Measurements from ENCODE around the gene HRH1.
"Not testable (repeated sequence)": the region's sequence is repeated elsewhere in the genome, so short reads cannot be mapped to it uniquely, and the experiment has no call there.

Gene HRH1

DNA sequence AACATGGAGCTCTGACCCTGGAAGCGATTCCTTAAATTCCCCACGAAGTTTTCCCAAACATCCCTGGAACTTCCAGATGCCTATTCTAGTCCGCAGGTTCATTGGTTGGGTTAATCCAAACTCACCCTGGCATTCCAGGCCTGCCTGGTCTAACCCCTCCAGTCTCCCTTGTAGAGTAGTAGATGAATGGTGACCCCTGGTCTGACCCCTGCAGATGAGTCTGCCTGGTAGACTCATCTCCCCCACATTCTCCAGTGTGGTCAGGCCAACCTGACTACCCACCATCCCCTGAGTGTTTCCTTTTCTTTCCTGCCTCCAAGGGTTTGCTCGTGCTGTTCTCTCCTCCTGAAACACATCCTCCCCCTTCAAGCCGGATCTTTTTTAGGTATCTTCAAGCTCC is 10.8 kb upstream of the HRH1 start:
- DNase-seq (ENCODE audit: low read depth in 2 of 2): no peak

DNA sequence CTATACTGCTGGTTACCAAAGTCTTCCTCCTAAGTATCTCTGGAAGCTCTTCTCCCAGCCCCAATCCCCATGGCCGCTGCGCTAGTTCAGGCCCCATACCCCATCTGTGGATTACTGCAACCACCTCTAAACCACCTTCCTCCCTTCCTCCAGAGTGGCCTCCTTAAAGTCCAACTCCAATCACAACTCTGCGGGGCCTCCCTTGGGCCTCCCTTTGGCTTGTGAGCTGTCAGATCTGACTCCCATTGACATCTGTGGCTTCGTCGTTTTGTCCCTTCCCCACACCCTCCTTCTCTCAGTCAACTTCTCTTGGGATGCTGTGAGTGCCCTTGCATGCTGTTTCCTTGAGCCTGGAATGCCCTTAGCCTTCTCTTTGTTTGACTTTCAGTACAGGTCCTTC is 9.3 kb upstream of the HRH1 start:
- no peak for DNase-seq (ENCODE audit: low read depth in 2 of 2)

DNA sequence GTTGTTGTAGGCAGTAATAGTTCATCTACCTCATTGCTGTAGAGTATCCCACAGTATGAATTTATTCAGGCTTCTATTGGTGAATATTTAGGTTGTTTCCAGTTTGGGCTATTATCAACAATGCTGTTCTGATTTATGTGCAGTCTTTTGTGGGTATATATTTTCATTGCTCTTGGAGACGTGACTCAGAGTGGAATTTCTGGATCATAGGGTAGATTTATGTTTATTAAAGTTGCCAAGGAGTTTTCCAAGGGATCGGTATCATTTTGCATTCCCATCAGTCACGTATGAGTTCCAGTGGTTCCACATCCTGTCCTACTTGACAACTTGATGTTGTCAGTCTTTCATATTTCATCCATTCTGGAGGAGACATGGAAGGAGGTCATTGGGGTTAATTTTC is 8.4 kb upstream of the HRH1 start:
- DNase-seq (ENCODE audit: low read depth in 2 of 2): no peak

DNA sequence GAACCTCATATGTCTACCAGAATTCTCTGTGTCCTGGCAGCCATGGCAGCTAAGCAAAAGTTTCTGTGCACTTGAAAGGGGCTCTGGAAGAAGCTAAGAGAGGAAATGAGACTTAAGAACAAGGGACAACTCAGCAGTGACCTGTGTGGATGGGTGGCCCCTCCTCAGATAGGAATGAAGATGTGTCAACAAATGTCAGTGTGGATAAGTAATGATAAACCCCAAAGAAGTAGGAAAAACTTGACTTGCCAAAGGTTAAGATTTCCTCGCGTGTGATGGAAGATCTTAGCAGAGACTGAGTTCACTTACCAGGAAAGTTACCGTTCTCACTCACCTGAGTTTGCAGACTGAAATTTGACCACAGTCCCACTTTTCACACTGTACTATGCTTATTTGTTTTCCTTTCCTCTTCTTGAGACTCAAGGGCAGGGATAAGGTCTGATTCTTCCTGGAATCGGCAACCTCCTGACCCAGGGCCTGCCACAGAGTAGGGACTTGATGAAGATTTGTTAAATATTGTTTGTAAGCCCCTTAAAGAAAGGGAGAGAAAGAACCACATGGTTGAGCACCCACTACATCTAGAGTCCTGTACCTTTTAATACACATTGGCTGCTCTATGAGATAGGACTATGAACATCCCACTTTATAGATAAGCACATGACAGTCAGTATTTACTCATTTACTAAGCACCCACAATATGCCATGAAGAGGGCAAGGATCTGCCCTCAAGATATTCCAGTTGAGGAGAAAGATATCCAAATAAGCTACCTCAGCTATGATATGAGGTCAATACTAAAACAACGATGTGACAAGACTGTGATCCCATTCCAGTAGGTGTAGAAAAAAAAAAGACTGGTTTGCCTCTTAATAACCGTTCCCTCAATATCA is 7.3 kb upstream of the HRH1 start:
- DNase-seq (ENCODE audit: low read depth in 2 of 2): no peak

DNA sequence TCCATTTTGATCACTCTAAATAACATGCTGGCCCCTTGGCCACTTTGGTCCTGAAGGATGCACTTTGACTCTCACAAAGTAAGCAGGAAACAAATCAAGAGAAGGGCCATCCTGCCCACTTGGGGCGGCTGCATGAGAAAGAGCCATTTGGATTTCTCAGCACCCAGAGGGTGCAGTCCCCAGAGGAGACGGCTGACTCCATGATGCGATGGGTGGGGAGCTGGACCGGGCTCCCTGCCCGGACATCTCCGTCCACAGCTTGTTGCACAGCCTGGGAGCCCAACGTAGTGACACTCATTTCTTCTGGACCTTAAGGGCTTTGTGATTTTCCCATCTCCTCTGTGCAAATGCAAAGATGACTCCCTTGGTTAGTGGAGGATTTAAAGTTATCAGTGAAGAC is 4.0 kb upstream of the HRH1 start:
- DNase-seq (ENCODE audit: low read depth in 2 of 2): no peak

DNA sequence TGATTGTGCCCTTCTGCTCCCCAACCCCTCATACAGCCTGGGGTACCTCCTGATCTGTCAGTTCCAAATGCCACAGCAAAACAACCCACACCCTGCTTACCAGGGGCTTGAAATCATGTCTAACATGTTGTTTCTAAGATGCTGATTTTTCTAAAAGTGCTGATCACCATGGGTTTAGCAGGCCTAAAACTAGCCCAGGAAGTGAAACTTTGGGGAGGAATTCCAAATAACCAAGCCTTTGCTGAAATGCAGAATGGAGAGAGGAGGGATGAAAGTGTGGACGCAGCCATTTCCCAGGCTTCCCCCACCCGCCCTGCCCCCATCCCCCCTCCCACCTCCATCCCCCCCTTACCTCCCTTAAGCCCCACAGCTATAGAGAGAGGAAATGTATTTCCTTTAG is 2.0 kb upstream of the HRH1 start:
- DNase-seq (ENCODE audit: low read depth in 2 of 2): no peak

DNA sequence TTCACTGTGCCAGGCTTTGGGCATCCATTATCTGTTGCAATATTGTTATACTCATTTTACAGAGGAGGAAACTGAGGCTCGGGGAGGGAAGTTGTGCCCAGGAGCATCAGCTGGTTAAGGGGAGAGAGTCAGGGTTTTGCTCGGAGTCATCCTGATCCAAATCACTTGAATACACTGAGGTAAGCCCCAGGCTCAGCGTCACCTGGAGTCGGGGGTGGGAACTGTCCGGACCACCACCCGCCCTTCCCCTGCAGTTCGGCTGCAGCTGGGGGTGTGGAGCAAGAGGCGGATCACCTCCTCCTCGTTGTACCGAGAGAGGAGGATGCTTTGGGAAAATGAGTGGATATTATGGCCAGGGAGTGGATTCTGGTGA is 646 bp downstream of the HRH1 start:
- no peak for DNase-seq (ENCODE audit: low read depth in 2 of 2)

DNA sequence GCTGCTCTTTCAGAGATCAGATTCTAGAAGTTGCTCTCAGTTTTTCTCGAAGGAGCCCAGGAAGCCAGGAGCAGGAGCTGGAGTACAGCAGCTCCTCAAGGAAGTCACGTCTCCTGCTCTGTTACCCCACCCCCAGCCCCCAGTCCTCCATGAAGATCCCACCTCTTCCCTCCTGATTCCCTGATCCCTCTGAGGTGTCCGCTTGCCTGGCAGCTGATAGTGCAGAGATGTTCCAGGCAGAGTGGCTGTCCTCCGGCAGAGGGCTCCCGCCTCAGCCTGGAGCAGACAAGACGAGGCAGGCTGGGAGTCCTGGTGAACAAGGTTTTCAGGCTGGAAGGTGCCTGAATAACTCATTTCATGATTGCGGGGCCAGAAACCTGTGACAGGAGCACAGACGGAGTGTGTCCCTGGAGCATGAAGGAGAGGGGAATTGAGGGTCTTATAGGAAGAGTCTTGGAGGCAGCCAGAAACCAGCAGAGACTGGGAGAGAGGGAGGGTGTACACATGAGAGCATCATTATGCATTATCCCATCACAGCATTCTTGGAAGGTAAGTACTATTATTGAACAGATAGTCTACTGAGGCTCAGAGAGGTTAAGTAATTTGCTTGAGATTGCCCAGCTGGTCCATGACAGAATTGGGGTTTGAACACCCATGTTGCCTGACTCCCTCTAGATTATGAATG is 1.2 kb downstream of the HRH1 start:
- no peak for DNase-seq (ENCODE audit: low read depth in 2 of 2)

DNA sequence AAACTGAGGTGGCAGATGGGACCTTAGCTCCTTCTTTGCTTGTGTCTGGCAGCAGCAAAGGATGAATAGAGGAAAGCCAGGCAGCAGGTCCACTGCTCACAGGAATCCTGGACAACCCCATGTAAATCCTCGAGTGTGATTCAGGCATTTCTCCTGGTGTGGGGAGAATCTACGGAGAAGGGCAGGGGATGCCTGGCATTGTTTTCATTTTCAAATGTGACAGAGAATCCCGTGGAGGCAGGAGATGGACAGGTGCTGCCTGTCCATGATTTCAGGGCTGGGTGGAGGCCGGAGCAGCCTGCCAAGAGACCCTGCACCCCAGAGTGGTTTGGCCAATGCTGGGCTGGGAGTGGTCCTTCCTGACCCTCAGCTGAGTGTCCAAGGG is 1.7 kb downstream of the HRH1 start:
- no peak for DNase-seq (ENCODE audit: low read depth in 2 of 2)

DNA sequence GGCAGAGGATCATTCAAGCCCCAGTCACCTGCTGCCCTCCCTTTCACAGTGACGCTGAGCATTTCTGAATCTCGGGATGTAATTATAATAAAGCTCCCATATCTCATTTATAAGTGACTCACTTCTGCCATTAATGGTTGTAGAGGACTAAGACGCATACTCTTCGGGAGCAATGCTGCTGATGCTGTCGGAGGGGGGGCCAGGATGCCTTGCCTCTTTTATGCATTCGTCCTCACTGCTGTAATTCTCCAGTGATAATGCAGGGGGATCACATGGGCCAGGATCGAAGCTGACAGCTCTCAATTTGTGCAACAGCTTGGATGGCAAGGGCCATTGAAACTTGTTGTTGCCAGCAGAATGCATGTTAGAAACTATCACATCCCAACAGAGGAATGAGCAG is 3.1 kb downstream of the HRH1 start:
- no peak for DNase-seq (ENCODE audit: low read depth in 2 of 2)

DNA sequence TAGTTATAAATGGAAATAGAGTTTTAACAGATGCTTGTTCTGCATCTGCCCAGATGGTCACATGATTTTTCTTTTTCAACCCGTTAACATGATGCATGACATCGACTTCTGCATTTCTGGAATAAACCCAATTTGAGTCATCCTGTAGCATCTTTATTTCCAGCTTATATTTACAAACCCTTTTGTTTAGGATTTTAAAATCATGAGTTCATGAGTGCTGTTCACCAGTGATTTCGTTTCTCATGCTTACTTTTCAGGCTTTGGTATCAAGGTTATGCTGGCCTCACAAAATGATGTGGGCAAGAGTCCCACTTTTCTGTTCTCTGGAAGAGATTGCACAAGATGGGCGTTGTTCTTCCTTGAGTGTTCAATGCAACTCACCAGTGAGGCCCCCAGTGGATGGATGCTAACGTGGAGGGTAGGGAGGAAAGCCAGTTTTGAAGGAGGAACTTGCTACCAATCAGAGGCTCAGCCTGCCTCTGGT is 5.2 kb downstream of the HRH1 start:
- DNase-seq (ENCODE audit: low read depth in 2 of 2): no peak

DNA sequence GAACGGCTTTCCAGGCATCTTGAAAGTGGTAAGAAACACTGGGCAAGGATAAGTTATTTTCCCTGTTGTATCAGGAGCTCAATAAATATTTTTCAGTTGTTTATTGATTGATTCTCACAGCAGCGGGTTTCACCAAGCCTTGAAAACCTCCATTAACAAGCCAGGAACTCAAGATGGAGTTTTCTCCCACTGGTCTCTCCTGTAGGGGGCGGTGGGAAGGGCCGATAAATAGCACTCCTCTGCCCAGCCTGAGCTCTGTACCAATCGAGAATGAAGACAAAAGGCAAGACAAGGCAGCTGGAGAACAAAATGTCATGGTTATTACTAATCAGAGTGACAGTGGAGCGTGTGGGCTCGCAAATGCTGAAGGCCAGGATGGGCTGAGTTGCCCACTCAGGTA is 7.4 kb downstream of the HRH1 start:
- DNase-seq (ENCODE audit: low read depth in 2 of 2): no peak

DNA sequence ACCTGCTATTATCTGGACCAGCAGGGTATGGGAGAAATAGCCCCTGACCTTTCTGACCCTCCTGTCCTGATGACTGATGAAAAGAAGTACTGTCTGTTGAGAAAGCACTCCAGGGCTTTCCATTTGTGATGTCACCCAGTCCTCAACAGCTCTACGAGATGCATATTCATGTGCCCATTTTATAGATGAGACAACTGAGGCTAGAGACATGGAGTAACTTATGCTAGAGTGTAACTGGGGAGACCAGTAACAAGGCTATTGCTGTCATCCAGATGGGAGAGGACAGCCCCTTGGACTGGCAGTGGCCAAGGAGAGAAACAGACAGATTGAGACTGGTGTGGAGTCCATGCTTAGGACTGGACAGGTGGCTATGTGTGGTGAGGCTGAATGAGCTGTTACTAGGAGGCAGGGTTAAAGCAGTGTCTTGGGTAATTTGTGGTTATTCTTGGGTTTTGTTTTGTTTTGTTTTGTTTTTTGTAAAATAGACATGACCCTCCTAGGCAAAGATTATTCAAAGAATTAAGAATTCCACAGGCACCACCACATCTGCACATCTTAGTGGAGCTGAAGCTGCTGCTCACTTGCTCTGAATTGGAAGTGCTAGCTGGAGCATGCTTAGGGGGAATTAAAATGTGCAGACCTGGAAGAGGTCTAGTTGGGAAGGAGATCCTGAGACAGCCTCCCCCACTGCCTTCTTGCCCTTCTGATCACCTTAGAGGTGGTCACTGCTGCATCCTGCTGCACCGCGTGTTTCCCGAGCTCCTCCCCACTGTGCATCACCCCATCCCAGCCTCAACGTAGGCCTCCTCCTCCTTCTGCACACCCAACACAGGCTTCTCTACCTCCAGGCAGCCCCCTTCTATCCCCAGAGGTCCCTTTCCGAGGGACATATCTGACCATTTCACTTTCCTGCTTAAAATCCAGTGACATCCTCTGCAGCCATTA is 8.4 kb downstream of the HRH1 start:
- DNase-seq (ENCODE audit: low read depth in 2 of 2): no peak

DNA sequence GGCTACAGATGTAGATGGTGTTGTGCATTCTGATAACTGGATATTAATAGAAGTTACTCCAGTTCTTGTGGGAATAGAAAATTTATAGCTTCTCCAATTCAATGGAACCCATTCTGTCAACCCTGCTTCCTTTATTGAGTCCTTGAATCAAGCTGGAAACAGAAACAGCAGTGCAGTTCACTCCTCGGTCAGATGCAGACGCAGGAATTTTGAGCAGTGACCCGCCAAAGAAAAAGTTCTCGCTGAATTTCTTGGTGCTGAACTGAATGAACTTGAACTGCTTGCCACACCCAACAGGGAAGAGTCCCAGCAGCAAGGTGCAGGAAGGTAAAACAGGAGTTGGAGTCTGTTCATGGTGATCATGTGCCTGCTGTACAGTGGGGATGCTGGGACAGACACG is 10.3 kb downstream of the HRH1 start:
- DNase-seq (ENCODE audit: low read depth in 2 of 2): no peak

DNA sequence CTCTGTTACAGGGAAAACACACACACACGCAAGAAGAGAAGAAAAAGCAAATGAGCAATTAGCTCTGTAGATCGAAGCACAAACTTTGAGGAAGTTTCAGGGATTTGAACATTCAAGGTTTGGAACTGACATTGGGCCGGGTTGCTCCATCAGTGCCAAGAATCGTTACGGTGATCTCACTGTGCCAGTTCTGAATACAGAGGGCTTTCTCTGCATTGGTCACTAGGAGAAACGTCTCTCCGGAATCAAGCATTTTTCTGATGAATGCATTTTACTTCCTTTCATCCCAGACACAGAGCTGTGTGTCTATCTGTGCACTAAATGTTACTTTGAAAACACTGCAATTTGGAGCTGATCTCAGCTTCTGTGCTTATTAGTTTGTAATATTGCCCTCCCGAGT is 11.2 kb downstream of the HRH1 start:
- no peak for DNase-seq (ENCODE audit: low read depth in 2 of 2)

DNA sequence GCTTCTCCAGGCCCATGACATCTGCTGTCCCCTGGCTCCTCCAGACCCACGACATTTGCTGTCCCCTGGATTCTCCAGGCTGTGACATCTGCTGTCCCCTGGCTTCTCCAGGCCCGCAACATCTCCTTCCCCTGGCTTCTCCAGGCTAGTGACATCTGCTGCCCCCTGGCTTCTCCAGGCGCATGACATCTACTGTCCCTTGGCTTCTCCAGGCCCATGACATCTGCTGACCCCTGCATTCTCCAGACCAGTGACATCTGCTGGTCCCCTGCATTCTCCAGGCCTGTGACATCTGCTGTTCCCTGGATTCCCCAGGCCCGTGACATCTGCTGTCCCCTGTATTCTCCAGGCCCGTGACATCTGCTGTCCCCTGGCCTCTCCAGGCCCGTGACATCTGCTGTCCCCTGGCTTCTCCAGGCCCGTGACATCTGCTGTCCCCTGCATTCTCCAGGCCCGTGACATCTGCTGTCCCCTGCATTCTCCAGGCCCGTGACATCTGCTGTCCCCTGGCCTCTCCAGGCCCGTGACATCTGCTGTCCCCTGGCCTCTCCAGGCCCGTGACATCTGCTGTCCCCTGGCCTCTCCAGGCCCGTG is 12.6 kb downstream of the HRH1 start:
- not testable (repeated sequence) for DNase-seq (ENCODE audit: low read depth in 2 of 2)

DNA sequence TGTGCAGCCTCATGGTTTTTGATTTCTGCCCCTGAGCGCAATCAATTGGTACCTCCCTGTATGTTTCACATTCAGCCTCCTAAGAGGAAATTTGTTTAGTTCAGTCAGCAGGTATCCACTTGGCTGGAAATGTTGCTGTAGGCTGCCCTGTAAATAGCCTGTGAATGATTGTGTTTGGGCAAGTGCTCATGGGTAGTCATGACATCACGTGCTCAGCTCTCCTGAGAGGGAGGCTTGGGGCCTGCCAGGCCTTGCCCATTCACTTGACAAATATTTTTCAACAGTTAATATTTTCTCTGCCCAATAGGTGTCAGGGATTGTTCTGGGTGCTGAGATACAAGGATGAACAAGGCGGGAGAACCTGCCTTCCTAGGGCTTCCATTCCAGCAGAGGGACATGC is 13.3 kb downstream of the HRH1 start:
- no peak for DNase-seq (ENCODE audit: low read depth in 2 of 2)

DNA sequence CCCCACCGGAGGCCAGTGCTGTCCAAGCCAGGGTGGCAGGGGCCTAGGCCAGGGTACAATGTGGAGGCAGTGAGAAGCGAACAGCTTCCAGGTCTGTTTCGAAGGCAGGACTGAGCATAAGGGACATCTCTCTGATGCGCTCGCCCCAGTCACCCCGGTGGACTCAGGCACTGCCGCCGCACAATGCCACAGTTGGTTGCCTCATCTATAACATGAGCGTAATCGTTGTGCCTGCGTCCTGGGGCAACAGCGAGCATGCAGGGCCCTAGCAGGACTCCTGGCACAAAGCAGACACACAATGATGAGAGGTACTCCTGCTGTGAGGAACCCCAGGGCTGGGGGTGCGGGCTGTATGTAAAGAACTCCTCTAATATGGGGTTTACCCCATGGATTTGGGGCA is 14.1 kb downstream of the HRH1 start:
- no peak for DNase-seq (ENCODE audit: low read depth in 2 of 2)

DNA sequence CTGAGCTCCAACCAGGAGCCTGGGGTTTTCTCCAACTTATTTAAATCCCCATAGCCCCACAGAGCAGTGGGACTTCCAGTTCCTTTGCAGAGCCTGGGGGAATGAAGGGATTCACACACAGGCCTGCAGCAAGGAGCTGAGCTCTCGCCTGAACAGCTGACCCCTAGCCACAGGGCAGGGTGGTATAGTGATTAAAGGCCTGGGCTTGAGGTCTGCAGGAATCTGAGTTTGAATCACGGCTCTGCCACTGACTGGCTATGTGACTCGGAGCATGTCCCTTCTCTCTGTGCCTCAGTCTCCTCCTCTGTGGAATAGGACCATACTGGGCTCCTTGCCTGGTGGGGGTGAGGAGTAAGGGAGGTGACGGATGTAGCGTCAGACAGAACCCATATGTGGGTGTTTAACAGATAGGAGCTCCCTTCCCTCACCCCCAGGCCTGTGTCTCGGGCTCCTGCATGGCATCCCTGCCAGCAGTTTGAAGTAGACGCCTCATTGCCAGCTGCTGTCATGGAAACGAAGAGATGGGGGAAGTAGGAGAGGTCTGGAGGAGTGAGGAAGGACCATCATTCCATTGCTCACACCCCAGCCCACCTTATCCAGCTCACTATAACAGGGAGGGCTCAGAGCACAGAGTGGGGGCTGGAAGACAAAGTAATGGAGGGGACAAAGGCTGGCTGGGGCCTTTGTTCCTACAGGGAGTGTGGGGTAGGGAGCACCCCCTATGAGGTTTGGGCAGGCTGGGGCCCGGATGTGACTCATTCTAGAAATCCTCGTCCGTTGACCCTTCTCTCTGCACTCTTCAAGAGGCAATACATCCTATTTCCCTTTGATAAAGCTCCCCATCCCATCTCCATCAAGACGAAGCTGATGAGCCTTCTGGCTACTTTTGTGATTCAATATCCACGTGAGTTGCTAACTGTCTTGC is 14.8 kb downstream of the HRH1 start:
- no peak for DNase-seq (ENCODE audit: low read depth in 2 of 2)

DNA sequence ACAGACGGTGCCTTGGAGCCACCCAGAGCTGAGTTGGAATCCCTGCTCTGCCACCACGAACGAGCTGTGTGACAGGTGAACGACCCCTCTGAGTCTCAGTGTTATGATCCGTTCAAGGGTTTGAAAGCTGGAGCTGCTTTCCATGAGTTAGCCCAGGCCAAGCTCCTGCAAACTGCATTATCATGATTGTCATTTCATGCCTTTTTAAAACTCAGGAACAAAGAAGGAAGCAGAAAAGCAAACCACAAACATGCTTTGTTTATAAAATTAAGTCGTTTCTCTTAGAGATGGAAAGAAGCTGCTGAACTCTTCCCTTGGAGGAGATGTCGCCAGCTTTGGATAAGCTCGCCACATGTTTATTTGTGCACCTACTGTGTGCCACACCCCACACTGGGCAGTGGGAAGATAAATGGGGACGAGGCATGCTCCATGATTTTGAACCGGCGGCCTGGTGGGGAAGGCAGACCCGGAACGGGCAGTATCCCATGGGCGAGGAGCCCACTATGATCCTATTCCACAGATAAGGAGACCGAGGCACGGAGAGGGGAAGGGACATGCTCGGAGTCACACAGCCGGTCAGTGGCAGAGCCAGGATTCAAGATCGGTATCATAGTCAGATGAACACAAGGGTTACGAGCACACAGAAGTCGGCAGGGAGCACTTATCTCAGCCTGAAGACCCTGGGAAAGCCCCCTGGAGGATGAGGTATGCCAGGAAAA is 15.9 kb downstream of the HRH1 start:
- DNase-seq (ENCODE audit: low read depth in 2 of 2): no peak

Data from activated CD8-positive, alpha-beta memory T cell treated with anti-CD3 and anti-CD28 coated beads for 4 hours (primary cell).